IgD-negative memory B cell (primary cell): ENCODE measurements around the gene PITPNC1. TPM values are rescaled to one million over a fixed set of nuclear protein-coding genes. Genes with fewer than 3 reads are reported as not detected.
"Not testable (repeated sequence)": the region's sequence is repeated elsewhere in the genome, so short reads cannot be mapped to it uniquely, and the experiment has no call there.

Experiments used
- H3K27ac Mint-ChIP-seq, 3 donors: one replicate each; pipeline ENCODE4 v1.8.0; 2020 to 2022; ENCODE audit warnings: mild to moderate bottlenecking in 3 of 3, mixed read lengths in 3 of 3, moderate library complexity in 1 of 3
- H3K27me3 Mint-ChIP-seq: one replicate; pipeline ENCODE4 v1.8.0; 2021; ENCODE audit warnings: mixed read lengths
- H3K36me3 Mint-ChIP-seq: one replicate; pipeline ENCODE4 v1.8.0; 2020; ENCODE audit warnings: mild to moderate bottlenecking, mixed read lengths
- H3K4me1 Mint-ChIP-seq, 3 donors: one replicate each; pipeline ENCODE4 v1.8.0; 2020 to 2022; ENCODE audit warnings: mixed read lengths in 3 of 3, mild to moderate bottlenecking in 1 of 3
- H3K4me3 Mint-ChIP-seq, 4 donors: one replicate each; pipeline ENCODE4 v1.8.0; 2020 to 2022; ENCODE audit warnings: mild to moderate bottlenecking in 4 of 4, mixed read lengths in 4 of 4, moderate library complexity in 3 of 4
- H3K9me3 Mint-ChIP-seq, 3 donors: one replicate each; pipeline ENCODE4 v1.8.0; 2020 to 2021; ENCODE audit warnings: mixed read lengths in 3 of 3, mild to moderate bottlenecking in 1 of 3
- polyA plus RNA-seq: library from polyadenylated mRNA; unstranded; fragments of 300-500 nt; fragmentation: Illumina TruSeq; gene quantifications from one replicate; pipeline ENCODE4 v1.2.3, GENCODE V29; 2021

PITPNC1 gene
- polyA plus RNA-seq, 1 donor from 2014 or later, result 26.0 TPM

GRCh38 chr17:67636312-67636711, 259.2 kb downstream of the PITPNC1 start:
- peaks cover 15% of the 10 kb centered on the region for H3K36me3 Mint-ChIP-seq

DNA sequence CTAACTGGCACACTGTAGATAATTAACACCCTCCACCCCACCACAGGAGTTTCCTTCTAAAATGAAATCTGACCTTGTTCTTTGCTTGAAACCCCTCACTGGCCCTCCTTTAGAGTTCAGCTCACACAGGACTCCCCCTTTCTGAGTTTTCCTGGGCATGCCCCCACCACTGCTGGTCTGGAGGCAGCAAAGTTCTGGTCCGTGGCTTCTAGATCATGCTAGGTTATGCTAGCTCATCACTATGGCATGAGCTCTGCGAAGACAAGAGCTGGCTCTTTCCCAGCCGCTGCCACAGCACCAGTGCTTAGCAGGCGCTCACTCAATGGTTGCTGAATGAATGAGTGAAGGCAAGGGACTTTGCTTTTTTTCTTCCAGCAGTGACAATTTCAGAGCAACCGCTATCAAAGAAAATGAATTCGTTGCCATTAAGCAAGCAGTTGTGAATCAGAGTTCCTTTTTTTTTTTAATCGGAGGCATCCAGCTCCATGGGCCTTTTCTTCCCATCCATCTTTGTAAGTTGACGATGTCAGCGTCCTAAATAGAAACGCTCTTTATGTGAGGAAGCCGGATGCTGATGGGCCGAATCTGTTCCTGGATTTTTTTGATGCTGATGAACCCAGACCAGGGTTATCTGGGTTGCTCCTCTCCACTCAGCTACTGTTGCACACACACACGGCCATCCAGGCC, 259.9 kb downstream of the PITPNC1 start:
- peaks cover 13% of the 10 kb centered on the region for H3K36me3 Mint-ChIP-seq
- no peak overlapping the region for H3K27ac Mint-ChIP-seq

More at GRCh38 chr17:67636312-67636711, 259.2 kb downstream of the PITPNC1 start:
- no peaks in the 10 kb centered on the region for H3K9me3 Mint-ChIP-seq
- H3K4me3 Mint-ChIP-seq, result no peak overlapping the region
- peaks cover 0 to 2% (median 0%) of the 10 kb centered on the region in 3 donors for H3K4me1 Mint-ChIP-seq
- no peaks in the 10 kb centered on the region for H3K27me3 Mint-ChIP-seq
- H3K27ac Mint-ChIP-seq, result no peak overlapping the region

DNA sequence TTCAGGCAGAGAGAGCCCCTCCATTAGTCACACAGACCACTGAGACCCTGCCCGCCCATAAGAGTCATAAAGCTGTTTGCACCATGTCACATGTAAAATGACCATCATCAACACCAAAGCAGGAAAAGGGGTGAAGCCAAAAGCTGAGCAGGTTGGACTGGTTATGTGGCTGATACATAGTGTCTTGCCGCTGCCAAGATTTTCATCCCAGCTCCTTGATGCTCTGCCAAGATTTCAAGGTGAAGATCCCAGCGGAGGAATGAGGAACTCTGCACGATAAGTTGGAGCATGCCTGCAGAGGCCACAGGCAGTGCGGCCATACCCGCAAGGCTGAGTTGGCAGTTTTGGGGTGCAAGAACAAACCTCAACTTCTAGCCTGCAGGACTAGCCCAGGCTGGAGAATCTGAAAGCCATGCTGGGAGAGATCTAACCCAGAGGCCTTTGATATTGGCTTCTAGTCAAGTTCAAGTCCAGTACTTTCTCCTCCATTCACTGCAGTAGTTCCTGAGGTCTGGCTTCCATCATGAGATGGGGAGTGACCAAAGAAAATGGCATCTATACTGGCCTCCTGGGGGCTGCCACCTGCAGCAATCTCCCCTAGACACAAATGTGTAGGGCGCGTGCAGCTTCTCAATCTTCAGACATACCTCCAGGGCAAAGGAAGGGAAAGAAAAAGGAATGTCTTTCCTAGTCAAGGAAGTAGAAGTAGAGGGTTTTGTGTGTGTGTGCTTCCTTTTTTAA, 261.0 kb downstream of the PITPNC1 start:
- H3K27me3 Mint-ChIP-seq, result no peaks in the 10 kb centered on the region
- H3K4me1 Mint-ChIP-seq, result peaks cover 0 to 2% (median 0%) of the 10 kb centered on the region in 3 donors

More for the DNA sequence above, 259.9 kb downstream of the PITPNC1 start:
- no peaks in the 10 kb centered on the region for H3K27me3 Mint-ChIP-seq
- H3K9me3 Mint-ChIP-seq, result no peaks in the 10 kb centered on the region
- H3K4me1 Mint-ChIP-seq, result peaks cover 0 to 2% (median 0%) of the 10 kb centered on the region in 3 donors
- H3K4me3 Mint-ChIP-seq, result no peak overlapping the region

GRCh38 chr17:67638871-67639270, 261.8 kb downstream of the PITPNC1 start:
- no peaks in the 10 kb centered on the region for H3K27me3 Mint-ChIP-seq
- no peak overlapping the region for H3K27ac Mint-ChIP-seq
- peaks cover 0 to 2% (median 0%) of the 10 kb centered on the region in 3 donors for H3K4me1 Mint-ChIP-seq
- H3K9me3 Mint-ChIP-seq, result no peaks in the 10 kb centered on the region
- no peak overlapping the region for H3K4me3 Mint-ChIP-seq
- peaks cover 8% of the 10 kb centered on the region for H3K36me3 Mint-ChIP-seq

More for the DNA sequence above, 261.0 kb downstream of the PITPNC1 start:
- Mint-ChIP-seq H3K36me3 (peaks cover 7% of the 10 kb centered on the region), H3K9me3 (no peaks in the 10 kb centered on the region), H3K4me3 (no peak overlapping the region), H3K27ac (no peak overlapping the region)

DNA sequence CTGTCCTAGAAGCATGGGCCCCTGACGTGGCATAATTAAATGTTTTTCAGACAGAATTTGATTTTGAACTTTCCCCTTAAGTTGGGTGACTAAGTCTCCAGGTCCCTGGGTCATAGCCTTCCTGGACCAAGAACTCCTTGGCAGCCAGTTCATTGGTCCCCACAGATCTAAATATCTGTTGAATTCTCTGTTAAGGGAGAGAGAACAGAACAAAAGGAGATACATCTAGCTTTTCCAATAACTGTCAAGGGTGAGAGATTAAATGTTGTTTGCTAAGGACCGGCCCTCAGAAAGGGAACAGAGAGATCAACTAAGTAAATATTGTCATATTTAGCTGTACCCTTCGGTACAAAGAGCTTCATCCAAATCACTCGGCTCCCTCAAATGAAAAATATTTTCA, 262.5 kb downstream of the PITPNC1 start:
- peaks cover 8% of the 10 kb centered on the region for H3K36me3 Mint-ChIP-seq
- H3K9me3 Mint-ChIP-seq, result no peaks in the 10 kb centered on the region
- H3K27me3 Mint-ChIP-seq, result no peaks in the 10 kb centered on the region
- H3K27ac Mint-ChIP-seq, result no peak overlapping the region
- H3K4me3 Mint-ChIP-seq, result no peak overlapping the region
- H3K4me1 Mint-ChIP-seq, result peaks cover 0 to 4% (median 0%) of the 10 kb centered on the region in 3 donors

GRCh38 chr17:67639979-67640378, 262.9 kb downstream of the PITPNC1 start:
- Mint-ChIP-seq H3K4me3 (no peak overlapping the region), H3K27ac (no peak overlapping the region), H3K27me3 (no peaks in the 10 kb centered on the region), H3K36me3 (peaks cover 7% of the 10 kb centered on the region), H3K9me3 (no peaks in the 10 kb centered on the region), H3K4me1 (peaks cover 0 to 4% (median 0%) of the 10 kb centered on the region in 3 donors)

GRCh38 chr17:67642488-67642887, 265.4 kb downstream of the PITPNC1 start:
- Mint-ChIP-seq H3K4me3 (no peak overlapping the region), H3K27ac (no peak overlapping the region), H3K4me1 (peaks cover 0 to 5% (median 0%) of the 10 kb centered on the region in 3 donors), H3K9me3 (no peaks in the 10 kb centered on the region), H3K27me3 (no peaks in the 10 kb centered on the region), H3K36me3 (peaks cover 4% of the 10 kb centered on the region)

GRCh38 chr17:67644061-67644460, 267.0 kb downstream of the PITPNC1 start:
- H3K27me3 Mint-ChIP-seq, result no peaks in the 10 kb centered on the region
- no peak overlapping the region for H3K4me3 Mint-ChIP-seq
- no peaks in the 10 kb centered on the region for H3K9me3 Mint-ChIP-seq
- peaks cover 4% of the 10 kb centered on the region for H3K36me3 Mint-ChIP-seq
- peaks cover 0 to 10% (median 0%) of the 10 kb centered on the region in 3 donors for H3K4me1 Mint-ChIP-seq
- H3K27ac Mint-ChIP-seq, result no peak overlapping the region

GRCh38 chr17:67645195-67645594, 268.1 kb downstream of the PITPNC1 start:
- not testable (repeated sequence) for H3K27me3 Mint-ChIP-seq, H3K27ac Mint-ChIP-seq, H3K9me3 Mint-ChIP-seq, H3K4me3 Mint-ChIP-seq, H3K36me3 Mint-ChIP-seq
- H3K4me1 Mint-ChIP-seq, result peaks cover 0 to 15% (median 0%) of the 10 kb centered on the region in 3 donors

GRCh38 chr17:67646472-67646871, 269.4 kb downstream of the PITPNC1 start:
- Mint-ChIP-seq H3K4me3 (no peak overlapping the region), H3K27me3 (no peaks in the 10 kb centered on the region), H3K36me3 (peaks cover 4% of the 10 kb centered on the region), H3K9me3 (no peaks in the 10 kb centered on the region), H3K27ac (peak overlapping the region in 1 of 3 donors; percentile 18), H3K4me1 (peaks cover 0 to 17% (median 4%) of the 10 kb centered on the region in 3 donors)

- Mint-ChIP-seq H3K27ac (peak overlapping the region in 1 of 3 donors; percentile 6), H3K4me3 (no peak overlapping the region), H3K9me3 (no peaks in the 10 kb centered on the region), H3K36me3 (peaks cover 8% of the 10 kb centered on the region), H3K4me1 (peaks cover 0 to 19% (median 7%) of the 10 kb centered on the region in 3 donors), H3K27me3 (no peaks in the 10 kb centered on the region)
Observed at GRCh38 chr17:67647482-67647881, 270.4 kb downstream of the PITPNC1 start.

- Mint-ChIP-seq H3K27me3 (no peaks in the 10 kb centered on the region), H3K27ac (peak overlapping the region in 1 of 3 donors; percentile 6), H3K36me3 (peaks cover 8% of the 10 kb centered on the region), H3K4me3 (no peak overlapping the region), H3K9me3 (no peaks in the 10 kb centered on the region), H3K4me1 (peaks cover 0 to 19% (median 7%) of the 10 kb centered on the region in 3 donors)
Observed at GRCh38 chr17:67648032-67648905, 271.2 kb downstream of the PITPNC1 start.

DNA sequence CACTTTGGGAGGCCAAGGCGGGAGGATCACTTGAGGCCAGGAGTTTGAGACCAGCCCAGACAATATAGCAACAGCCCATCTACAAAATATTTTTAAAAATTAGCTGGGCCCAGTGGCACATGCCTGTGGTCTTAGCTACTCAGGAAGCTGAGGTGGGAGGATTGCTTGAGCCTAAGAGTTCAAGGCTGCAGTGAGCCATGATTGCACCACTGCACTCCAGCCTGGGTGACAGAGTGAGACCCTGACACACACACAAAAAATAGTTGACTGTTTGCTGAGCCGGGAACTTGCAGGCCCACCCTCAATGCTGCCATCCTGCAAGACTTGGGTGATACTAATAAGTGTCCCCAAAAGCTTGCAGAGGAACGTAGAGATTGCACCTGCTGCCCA, 271.8 kb downstream of the PITPNC1 start:
- not testable (repeated sequence) for H3K9me3 Mint-ChIP-seq, H3K4me3 Mint-ChIP-seq, H3K27me3 Mint-ChIP-seq, H3K36me3 Mint-ChIP-seq
- H3K27ac Mint-ChIP-seq, result peak overlapping the region in 1 of 3 donors; percentile 10
- H3K4me1 Mint-ChIP-seq, result peaks cover 0 to 19% (median 7%) of the 10 kb centered on the region in 3 donors

GRCh38 chr17:67649891-67650290, 272.8 kb downstream of the PITPNC1 start:
- H3K4me1 Mint-ChIP-seq, result peaks cover 0 to 17% (median 7%) of the 10 kb centered on the region in 3 donors
- H3K4me3 Mint-ChIP-seq, result peak overlapping the region in 1 of 4 donors; percentile 72
- H3K36me3 Mint-ChIP-seq, result peaks cover 4% of the 10 kb centered on the region
- H3K27me3 Mint-ChIP-seq, result no peaks in the 10 kb centered on the region
- no peak overlapping the region for H3K27ac Mint-ChIP-seq
- no peaks in the 10 kb centered on the region for H3K9me3 Mint-ChIP-seq

- H3K4me3 Mint-ChIP-seq, result peak overlapping the region in 2 of 4 donors; percentile 55 to 78
- H3K4me1 Mint-ChIP-seq, result peaks cover 0 to 18% (median 7%) of the 10 kb centered on the region in 3 donors
- H3K36me3 Mint-ChIP-seq, H3K9me3 Mint-ChIP-seq, H3K27me3 Mint-ChIP-seq: not testable (repeated sequence)
- H3K27ac Mint-ChIP-seq, result peak overlapping the region in 1 of 3 donors; percentile 43
Observed at GRCh38 chr17:67651218-67651579, 274.1 kb downstream of the PITPNC1 start.
